CD4-positive, alpha-beta T cell treated with Interleukin-17A for 4 hours (primary cell): ENCODE measurements around the gene CHST9.
"Not testable (repeated sequence)": the region's sequence is repeated elsewhere in the genome, so short reads cannot be mapped to it uniquely, and the experiment has no call there.

Experiments
- DNase-seq: peaks from one replicate; pipeline ENCODE4 v3.0.0-alpha.2; 2020; ENCODE audit warnings: mixed read lengths

Gene CHST9

DNA sequence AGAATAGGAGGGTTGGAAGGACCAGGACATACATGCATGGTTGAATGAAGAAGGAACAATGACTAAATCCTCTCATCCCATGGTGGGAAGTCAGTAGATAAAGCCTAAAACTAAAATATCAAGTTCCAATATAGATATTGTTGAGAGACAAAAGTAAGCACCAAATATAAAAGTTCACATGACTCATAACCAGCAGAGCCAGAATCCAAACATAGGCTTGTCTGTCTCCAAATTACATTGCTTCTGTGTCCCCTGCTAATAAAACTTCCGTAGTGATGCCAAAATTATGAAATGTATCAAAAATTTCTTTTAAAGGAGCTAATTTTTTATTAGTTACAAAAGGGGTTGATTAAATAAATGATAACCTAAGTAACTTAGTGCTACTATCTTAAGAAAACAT is 19.7 kb downstream of the CHST9 start:
- no peak for DNase-seq

DNA sequence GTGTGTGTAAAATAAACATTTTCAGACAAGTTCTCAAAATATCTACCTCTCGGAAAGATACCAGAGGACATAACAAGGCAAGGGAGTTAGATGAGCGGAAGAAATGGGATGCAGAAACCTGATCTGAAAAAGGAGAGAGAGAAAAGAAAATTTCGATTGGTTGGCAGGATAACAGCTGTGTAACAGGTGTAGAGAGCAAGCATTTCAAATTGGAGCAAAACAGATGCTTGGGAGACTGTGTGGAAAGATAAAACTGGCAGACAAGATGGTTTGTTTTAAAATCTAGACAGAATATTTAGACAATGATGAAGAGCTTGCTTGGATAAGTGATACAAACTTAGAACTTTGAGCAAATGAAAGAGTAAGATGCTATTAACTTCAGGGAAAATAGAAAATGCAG is 20.2 kb downstream of the CHST9 start:
- DNase-seq = no peak

DNA sequence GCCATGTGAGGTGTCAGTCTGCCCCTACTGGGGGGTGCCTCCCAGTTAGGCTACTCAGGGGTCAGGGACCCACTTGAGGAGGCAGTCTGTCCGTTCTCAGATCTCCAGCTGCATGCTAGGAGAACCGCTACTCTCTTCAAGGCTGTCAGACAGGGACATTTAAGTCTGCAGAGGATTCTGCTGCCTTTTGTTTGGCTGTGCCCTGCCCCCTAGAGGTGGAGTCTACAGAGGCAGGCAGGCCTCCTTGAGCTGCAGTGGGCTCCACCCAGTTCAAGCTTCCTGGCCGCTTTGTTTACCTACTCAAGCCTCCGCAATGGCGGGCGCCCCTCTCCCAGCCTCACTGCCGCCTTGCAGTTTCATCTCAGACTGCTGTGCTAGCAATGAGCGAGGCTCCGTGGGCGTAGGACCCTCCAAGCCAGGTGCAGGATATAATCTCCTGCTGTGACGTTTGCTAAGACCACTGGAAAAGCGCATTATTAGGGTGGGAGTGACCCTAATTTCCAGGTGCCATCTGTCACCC is 21.9 kb downstream of the CHST9 start:
- not testable (repeated sequence) for DNase-seq

DNA sequence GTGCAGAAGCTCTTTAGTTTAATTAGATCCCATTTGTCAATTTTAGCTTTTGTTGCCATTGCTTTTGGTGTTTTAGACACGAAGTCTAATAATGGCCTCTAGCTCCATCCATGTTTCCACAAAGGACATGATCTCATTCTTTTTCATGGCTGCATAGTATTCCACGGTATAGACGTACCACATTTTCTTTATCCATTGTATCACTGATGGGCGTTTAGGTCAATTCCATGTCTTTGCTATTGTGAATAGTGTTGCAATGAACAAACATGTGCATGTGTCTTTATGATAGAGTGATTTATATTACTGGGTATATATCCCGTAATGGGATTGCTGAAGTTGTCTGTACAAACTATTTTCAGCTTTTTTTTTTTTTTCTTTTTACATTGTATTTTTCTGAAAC is 35.9 kb downstream of the CHST9 start:
- not testable (repeated sequence) for DNase-seq

DNA sequence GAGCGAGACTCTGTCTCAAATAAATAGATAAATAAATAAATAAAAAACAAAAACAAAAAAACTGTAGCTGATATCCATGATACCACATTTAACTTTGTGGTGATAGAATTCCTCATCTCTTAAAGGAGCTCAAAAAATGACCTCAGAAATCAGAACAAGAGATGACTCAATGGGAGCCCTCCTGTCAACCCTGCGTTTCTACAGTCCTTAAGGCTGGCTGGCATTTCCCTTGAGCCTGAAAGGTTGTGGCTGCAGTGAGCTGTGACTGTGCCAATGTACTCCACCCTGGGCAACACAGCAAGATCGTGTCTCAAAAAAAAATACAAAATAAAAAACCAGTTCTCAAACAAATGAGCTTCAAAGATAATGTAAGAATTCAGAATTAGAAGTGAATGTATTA is 40.4 kb downstream of the CHST9 start:
- no peak for DNase-seq

DNA sequence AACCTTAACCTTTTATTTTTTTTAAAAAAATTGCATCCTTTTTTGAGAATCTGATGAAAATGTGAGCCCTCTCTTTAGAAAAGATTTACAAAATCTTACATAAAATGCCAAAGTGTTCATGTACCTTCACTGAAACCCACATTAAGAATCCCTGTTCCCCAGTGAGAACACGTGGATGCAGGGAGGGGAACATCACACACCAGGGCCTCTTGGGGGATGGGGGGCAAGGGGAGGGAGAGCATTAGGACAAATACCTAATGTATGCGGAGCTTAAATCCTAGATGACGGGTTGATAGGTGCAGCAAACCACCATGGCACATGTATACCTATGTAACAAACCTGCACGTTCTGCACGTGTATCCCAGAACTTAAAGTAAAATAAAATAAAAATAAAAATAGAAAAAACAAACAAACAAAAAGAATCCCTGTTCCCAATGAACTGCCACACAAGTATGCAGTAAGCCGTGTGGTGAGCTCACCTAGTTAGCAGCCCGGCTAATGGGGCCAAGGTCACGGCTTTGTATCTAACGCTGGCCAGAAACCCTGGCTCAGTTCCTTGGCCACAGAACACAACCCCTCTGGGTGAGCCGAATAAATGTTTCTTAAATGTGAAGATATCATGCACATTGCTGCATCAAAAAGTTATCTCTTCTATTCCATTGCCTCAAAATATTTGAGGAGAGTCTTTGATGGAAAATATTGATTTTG is 41.4 kb downstream of the CHST9 start:
- no peak for DNase-seq

DNA sequence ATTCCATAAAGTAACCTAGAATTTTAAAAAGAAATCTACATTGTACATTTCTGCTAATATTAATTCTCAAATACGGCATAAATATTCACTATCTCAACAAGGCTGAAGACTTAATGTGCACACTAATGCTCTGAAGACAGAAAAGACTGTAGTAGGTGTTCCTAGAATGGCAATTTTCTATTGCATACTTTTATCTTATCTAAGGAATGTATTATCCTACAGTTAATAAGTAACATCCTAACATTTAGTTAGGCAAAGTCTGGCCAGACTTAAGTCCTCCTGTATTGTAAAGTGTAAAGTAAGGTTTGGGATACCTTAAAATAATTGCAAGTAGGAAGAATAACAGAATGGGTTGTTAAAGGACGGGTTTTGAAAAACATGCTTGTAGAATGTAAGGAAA is 42.2 kb downstream of the CHST9 start:
- DNase-seq = no peak

DNA sequence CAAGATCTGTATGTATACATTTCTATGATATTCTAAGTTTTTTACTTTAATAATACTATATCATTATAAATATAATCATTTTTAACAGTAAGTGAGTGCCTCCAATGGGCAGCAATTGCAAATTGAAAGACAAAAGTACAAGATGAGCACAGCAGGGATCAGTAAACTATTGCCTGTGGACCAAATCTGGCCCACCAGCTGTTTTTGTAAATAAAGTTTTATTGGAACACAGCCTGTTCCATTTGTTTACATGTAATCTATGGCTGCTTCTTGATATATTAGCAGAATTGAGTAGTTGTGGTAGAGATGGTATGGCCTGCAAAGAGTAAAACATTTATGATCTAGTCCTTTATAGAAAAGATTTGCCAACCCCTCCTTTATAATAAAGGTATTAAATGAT is 43.2 kb downstream of the CHST9 start:
- DNase-seq = no peak

DNA sequence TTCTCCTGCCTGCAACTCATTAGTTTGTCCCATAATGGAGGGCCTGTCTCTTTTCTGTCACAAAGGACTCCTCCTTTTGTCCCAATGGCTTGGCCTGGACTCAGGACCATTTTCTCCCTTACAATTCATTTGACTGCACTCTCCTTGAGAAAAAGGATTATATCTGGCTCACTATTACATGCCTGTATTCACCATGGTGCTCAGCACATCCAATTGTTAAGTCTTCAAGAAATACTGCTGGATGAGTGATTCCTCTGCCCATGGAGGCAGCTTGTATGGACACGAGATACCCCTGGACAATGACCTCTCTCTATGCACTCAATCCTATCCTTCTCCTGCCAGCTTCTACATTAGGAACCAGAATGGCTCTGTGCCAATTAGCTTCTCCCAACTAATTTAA is 47.0 kb downstream of the CHST9 start:
- no peak for DNase-seq

DNA sequence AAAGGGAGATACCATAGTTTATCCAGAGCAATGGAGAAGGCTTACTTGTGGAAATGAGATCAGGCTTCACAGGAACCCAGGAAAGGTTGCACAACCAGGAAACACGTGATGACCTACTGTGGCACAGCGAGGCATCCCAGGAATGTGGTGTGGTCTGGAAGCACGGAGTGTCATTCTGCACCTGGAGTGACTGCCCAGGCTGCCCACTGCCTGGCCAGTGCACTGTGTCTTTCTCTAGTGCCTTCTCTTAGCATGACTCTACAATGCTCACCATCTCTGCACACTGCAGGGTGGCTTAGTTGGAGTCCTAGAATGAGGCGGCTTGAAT is 48.9 kb downstream of the CHST9 start:
- no peak for DNase-seq

DNA sequence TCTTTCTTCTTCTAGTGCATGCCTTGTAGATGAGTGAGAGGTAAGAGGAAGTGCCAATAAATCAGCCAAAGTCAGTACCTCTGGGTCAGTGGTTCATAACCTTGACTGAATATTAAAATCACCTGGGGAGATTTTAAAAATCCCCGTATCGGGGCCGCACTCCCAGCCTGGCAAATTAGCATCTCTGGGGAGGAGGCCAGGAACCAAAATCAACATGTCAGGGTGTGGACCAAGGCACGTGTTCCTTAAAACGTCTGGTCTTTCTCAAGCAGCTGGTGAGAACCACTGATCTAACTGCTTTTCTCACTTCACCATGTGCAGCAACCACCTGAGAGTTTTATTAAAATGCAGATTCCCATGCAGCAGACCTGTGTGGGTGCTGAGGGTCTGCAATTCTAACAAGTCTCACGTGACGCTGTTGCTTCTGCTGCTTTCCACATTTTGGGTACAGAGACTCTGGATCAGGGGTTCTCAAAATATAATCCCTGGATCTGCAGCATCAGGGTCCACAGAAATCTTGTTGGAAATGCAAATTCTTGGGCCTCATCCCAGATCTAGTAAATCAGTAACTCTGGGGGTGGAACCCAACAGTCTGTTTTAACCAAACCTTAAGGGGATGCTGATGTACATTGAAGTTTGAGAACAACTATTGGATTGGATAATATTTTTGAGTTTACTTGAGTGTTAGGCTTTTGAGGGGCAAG is 49.5 kb downstream of the CHST9 start:
- DNase-seq = no peak

DNA sequence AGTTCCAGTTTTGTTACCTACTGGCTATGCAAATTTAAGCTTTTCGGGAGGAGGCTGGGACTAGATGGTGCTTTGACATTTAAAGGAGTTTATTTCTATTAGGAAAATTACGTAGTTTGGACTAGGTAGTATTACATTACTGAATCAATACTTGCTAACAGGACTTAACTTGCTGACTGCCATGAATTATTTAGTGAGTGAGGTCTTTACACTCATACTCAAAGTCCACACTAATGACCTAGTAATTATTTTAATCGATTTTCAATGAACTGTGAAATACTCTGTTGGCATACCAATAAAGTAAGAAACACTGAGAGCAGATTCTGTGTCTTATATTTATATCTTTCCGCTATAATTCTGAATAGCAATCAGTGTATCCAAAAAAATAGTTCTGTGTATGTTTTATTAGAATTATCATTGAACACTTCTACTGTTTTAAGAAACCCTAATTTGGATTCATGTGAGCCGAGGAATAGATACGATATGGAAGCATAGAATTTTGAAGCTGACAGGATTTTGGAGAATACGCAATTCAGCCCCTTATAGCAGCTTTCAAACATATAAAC is 55.0 kb downstream of the CHST9 start:
- DNase-seq = no peak

DNA sequence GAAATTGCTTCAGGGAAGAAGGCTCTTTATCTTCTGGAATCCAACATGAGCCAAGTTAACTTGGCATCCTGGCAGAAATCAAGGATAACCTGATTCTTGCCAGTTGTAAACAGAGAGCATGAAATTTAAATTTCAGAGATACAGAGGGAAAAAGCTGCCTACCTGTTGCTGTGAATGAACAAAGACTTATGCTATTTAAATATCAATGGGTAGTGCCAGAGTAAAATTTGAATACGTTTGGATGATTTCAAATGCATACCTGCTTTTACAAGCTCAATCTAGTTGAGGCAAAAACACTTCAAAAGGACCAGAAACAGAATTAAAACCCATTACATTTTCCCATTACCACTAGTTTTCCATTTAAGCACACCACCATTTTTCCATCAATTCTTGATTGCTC is 60.9 kb downstream of the CHST9 start:
- DNase-seq = no peak

DNA sequence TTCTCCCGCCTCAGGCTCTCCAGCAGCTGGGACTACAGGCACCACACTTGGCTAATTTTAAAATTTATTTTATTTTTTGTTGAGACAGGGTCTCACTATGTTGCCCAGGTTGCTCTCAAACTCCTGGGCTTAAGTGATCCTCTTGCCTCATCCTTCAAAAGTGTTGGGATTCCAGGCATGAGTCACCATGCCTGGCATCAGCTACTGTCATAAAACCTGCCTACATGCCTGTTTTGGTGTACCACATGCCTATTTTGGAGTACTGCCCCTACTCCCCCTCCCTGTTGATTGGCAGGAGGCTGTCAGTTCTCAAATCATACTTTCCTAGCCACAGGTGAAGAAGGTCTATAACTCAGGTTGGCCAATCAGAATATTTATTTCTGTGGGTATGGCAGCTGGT is 64.0 kb downstream of the CHST9 start:
- DNase-seq = no peak

DNA sequence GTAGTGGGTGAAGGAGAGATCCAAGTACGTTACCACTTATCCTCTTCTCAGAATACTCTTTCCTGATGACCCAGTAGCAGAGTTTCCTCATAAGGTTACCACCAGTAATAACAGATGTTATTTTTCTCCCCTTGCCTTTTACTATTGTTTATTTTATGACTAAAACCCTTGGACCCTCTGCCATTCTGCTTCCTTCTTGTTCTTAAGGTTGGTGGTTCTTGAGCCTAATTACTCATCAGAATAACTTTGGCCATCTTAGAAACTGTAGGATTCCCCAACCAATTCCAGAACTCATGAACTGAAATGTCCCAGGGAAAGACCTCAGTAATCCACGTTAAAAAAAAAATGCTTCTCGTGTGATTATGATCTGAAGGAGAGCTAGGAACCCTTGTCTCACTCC is 64.9 kb downstream of the CHST9 start:
- DNase-seq = no peak

DNA sequence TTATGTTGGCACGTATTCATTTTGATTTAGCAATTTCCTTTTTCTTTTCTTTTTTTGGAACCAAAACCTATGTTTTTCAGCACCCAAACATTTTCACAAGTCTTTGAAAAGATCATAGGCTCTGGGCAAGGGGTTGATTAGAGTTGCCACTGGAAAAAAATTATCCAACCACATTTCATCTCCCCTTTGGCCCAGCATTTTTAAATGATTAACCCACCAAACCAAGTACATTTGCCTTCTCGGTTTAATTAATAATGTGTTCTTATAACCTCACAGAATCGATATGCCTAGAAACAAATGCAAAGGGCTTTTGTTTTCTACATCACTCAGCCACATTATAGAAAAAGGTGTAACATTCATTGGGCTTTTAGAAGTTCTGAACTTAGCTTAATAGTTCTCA is 66.1 kb downstream of the CHST9 start:
- DNase-seq = no peak

DNA sequence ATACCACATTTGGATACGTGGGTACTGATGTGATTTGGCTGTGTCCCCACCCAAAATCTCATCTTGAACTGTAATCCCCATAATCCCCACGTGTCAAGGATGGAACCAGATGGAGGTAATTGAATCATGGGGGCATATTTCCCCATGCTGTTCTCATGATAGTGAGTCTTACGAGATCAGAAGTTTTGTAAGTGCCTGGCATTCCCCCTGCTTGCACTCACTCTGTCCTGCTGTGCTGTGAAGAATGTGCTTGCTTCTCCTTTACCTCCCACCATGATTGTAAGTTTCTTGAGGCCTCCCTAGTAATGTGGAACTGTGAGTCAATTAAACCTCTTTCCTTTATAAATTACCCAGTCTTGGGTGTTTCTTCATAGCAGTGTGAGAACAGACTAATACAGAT is 70.3 kb downstream of the CHST9 start:
- DNase-seq = no peak

DNA sequence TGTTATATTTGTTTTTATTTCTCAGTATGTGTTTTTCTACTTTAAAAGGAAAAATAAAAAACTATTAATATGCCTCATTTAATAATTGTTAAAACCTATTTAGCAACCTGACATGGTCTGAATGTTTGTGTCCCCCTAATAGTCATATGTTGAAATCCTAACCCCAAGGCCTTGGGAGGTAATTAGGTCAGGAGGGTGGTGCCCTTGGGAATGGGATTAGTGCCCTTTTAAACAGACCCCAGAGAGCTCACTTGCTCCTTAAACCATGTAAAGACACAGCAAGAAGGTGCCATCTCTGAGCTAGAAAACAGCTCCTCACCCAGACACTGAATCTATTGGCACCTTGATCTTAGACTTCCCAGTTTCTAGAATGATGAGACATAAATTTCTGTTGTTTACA is 71.8 kb downstream of the CHST9 start:
- no peak for DNase-seq

DNA sequence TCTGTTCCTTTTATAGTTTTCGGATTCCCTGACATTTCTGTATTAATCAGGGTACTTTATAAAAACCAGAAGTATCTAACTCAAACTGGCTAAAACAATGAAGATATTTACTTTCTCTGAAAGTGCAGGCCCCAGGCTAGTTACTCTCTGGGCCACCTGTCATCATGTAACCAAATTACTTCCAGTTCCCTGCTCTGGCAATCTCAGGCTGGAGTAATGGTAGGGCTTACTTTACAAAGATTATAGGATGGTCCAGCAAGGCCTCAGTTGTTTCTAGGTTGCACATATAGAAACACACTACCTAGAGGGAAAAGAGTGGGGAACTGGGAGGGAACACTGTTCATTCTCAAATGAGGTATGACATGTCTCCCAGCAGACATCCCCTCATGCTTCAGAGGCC is 74.8 kb downstream of the CHST9 start:
- no peak for DNase-seq

DNA sequence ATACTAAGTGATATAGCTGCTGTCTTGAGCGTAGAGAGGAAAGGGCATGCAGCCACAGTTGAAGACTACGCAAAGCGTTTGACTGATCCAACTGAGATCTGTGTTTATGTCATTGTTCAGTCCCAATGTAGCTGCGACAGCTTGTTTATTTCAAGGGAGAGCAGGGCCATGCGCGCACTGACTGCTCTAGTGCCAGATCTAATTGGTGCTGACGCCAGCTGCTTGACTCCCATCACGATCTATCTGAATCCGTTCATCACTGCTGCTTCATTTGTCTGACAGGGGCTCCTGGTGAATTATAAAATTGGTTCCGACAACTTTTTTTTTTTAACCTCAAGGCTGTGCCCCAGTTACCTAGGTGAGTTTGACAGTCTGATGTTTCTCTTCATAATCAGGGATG is 75.7 kb downstream of the CHST9 start:
- DNase-seq = no peak

DNA sequence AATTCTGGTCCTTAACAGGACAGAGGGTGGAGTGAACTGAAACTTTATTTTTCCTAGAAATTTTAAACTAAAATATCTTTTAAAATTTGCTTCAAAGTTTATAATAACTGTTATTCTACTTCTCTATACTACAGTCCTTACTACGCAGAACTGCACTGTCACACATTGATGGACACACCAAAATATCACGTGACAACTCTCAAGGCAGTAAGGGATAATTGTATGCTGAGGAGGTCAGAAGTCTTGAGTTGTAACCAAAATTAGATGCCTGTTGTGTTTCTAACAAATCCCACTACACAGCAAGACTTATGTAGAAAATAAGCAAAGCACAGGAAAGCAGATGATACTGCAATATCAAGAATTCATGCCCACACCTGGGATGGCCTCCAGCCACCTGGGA is 76.3 kb downstream of the CHST9 start:
- no peak for DNase-seq

DNA sequence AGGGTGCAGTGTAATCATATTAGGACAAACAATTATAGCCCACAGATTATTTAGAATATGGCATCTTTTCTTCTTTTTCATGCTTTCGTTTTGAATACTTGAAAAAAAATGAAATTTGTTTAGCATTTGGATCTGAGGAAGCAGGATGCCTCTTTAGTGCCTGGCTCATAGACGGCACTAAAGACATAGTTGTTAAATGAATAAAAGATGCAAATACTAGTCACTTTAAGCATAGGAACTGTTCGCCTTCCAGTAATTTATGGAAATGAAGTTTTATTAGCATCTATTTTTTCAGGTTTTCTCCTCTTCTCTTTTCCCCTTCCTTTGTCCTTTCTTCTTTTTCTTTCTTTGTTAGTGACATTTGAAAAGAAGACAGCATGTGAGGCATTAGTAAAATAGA is 80.4 kb downstream of the CHST9 start:
- DNase-seq = no peak

DNA sequence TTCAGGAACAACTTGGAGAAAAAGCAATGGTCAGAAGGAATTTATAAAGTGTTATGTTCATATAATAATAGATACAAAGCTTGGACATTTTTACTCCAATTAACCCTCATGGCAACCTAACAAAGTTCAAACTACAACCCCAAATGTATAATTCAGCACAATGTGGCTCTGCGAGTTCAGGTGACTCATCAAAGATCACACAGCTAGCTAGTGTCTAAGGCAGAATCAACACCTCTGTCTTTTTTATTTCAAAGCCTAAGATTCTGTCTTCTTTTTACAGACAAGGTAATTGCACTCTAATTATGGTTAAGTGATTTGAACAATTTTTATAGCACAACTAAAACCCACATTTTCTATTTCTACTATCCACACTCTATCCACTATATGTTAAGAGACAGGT is 90.5 kb downstream of the CHST9 start:
- DNase-seq = no peak

DNA sequence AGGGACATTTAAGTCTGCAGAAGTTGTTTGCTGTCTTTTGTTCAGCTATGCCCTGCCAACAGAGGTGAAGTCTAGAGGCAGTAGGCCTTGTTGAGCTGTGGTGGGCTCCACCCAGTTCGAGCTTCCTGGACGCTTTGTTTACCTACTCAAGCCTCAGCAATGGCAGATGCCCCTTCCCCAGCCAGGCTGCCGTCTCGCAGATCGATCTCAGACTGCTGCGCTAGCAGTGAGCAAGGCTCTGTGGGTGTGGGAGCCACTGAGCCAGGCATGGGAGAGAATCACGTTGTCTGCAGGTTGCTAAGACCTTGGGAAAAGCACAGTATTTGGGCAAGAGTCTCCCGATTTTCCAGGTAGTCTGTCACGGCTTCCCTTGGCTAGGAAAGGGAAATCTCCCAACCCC is 91.8 kb downstream of the CHST9 start:
- DNase-seq = not testable (repeated sequence)

DNA sequence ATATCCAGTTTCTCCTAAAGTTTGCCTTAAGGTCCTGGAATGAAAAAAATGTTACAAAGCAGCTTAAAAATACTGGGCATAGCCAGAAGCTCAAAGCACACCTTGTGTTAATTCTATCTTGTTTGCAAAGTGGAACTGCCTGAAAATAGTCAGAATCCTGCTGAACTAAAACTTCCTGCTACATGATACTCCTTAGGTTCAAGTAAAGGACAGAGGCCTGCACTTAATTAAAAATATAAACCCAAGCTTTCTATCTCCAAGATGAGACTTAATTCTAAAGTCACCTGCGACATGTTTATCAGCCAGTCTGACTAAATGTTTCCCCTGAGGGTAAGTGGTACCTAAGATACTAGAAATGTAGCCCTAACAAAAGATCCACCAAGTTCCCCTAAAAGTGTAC is 103.4 kb downstream of the CHST9 start:
- DNase-seq = no peak
